ENCODE measurements around the gene DCTN3.

DNA sequence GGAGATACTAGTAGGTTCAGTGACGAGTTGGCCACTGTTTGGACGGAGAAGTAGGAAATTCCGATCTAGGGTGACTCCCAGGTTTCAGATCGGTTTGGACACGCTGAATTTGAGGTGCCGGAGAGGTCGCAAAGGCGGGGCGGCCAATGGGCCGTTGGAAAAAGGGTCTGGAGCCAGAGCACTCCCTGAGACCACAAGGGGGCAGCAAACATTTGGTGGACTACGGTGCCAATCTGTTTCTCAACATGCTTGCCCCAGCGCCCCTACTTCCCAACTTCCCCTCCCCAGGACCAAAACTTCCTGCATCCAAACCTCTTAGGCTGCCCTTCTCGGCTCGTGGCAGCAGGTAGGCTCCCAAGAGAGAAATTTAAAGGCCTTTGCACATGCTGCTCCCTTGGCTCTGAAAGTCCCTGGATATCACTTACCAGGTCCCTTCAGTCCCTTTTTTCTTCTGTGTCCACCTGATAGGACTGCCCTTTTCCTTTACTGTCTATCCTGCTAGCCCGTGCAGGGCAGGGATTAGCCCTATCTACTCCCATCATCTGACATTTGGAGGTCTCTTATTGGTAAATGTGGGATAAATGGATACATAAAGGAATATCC lies 7.4 kb downstream of the DCTN3 start:
- no peak for TF ChIP-seq EZH2 (IDR thresholded peaks at IDR 0.05; ENCODE audit: insufficient read depth, low read length)
- TF ChIP-seq, protein P1, sequence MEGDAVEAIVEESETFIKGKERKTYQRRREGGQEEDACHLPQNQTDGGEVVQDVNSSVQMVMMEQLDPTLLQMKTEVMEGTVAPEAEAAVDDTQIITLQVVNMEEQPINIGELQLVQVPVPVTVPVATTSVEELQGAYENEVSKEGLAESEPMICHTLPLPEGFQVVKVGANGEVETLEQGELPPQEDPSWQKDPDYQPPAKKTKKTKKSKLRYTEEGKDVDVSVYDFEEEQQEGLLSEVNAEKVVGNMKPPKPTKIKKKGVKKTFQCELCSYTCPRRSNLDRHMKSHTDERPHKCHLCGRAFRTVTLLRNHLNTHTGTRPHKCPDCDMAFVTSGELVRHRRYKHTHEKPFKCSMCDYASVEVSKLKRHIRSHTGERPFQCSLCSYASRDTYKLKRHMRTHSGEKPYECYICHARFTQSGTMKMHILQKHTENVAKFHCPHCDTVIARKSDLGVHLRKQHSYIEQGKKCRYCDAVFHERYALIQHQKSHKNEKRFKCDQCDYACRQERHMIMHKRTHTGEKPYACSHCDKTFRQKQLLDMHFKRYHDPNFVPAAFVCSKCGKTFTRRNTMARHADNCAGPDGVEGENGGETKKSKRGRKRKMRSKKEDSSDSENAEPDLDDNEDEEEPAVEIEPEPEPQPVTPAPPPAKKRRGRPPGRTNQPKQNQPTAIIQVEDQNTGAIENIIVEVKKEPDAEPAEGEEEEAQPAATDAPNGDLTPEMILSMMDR (IDR thresholded peaks at IDR 0.05; ENCODE audit: insufficient read depth, low read depth, low read length), result peak; percentile 82

Data from astrocyte (in vitro differentiated cells and primary cell).